ENCODE data around the gene KIF21A.
"Not testable (repeated sequence)": the region's sequence is repeated elsewhere in the genome, so short reads cannot be mapped to it uniquely, and the experiment has no call there.

The KIF21A gene

GRCh38 chr12:39329018-39329417, 113.9 kb downstream of the KIF21A start:
- Histone ChIP-seq H3K27ac (ENCODE audit: low read depth, low read length) (no peak overlapping the region), H3K4me1 (ENCODE audit: control insufficient read depth in 1 of 2, insufficient read depth in 2 of 2, low read length in 2 of 2) (no peaks in the 10 kb centered on the region), H3K4me3 (ENCODE audit: low read depth in 1 of 2, low read length in 2 of 2) (no peak overlapping the region), H3K36me3 (ENCODE audit: control insufficient read depth in 1 of 2, insufficient read depth in 2 of 2, low read length in 2 of 2) (peaks cover 10 to 17% of the 10 kb centered on the region in 2 donors), H3K27me3 (ENCODE audit: control insufficient read depth in 1 of 2, insufficient read depth in 2 of 2, low read length in 2 of 2) (no peaks in the 10 kb centered on the region), H3K9ac (ENCODE audit: low read depth in 1 of 2, low read length in 2 of 2) (no peak overlapping the region), H3K9me3 (ENCODE audit: control insufficient read depth in 1 of 2, low read length in 2 of 2) (no peaks in the 10 kb centered on the region)

- peaks cover 8 to 16% of the 10 kb centered on the region in 2 donors for H3K36me3 ChIP-seq (ENCODE audit: control insufficient read depth in 1 of 2, insufficient read depth in 2 of 2, low read length in 2 of 2)
- H3K4me1 ChIP-seq (ENCODE audit: control insufficient read depth in 1 of 2, insufficient read depth in 2 of 2, low read length in 2 of 2) = no peaks in the 10 kb centered on the region
- H3K9ac ChIP-seq (ENCODE audit: low read depth in 1 of 2, low read length in 2 of 2) = no peak overlapping the region
- H3K27me3 ChIP-seq (ENCODE audit: control insufficient read depth in 1 of 2, insufficient read depth in 2 of 2, low read length in 2 of 2) = no peaks in the 10 kb centered on the region
- no peaks in the 10 kb centered on the region for H3K9me3 ChIP-seq (ENCODE audit: control insufficient read depth in 1 of 2, low read length in 2 of 2)
- H3K4me3 ChIP-seq (ENCODE audit: low read depth in 1 of 2, low read length in 2 of 2) = no peak overlapping the region
- no peak overlapping the region for H3K27ac ChIP-seq (ENCODE audit: low read depth, low read length)
Observed at GRCh38 chr12:39327965-39328364, 115.0 kb downstream of the KIF21A start.

GRCh38 chr12:39327510-39327909, 115.4 kb downstream of the KIF21A start:
- Histone ChIP-seq H3K9ac (ENCODE audit: low read depth in 1 of 2, low read length in 2 of 2) (no peak overlapping the region), H3K4me1 (ENCODE audit: control insufficient read depth in 1 of 2, insufficient read depth in 2 of 2, low read length in 2 of 2) (no peaks in the 10 kb centered on the region), H3K9me3 (ENCODE audit: control insufficient read depth in 1 of 2, low read length in 2 of 2) (no peaks in the 10 kb centered on the region), H3K4me3 (ENCODE audit: low read depth in 1 of 2, low read length in 2 of 2) (no peak overlapping the region), H3K27me3 (ENCODE audit: control insufficient read depth in 1 of 2, insufficient read depth in 2 of 2, low read length in 2 of 2) (no peaks in the 10 kb centered on the region), H3K36me3 (ENCODE audit: control insufficient read depth in 1 of 2, insufficient read depth in 2 of 2, low read length in 2 of 2) (peaks cover 5 to 11% of the 10 kb centered on the region in 2 donors), H3K27ac (ENCODE audit: low read depth, low read length) (no peak overlapping the region)

- Histone ChIP-seq H3K4me3 (ENCODE audit: low read depth in 1 of 2, low read length in 2 of 2) (no peak overlapping the region), H3K9me3 (ENCODE audit: control insufficient read depth in 1 of 2, low read length in 2 of 2) (no peaks in the 10 kb centered on the region), H3K4me1 (ENCODE audit: control insufficient read depth in 1 of 2, insufficient read depth in 2 of 2, low read length in 2 of 2) (no peaks in the 10 kb centered on the region), H3K27ac (ENCODE audit: low read depth, low read length) (no peak overlapping the region), H3K27me3 (ENCODE audit: control insufficient read depth in 1 of 2, insufficient read depth in 2 of 2, low read length in 2 of 2) (no peaks in the 10 kb centered on the region), H3K9ac (ENCODE audit: low read depth in 1 of 2, low read length in 2 of 2) (no peak overlapping the region), H3K36me3 (ENCODE audit: control insufficient read depth in 1 of 2, insufficient read depth in 2 of 2, low read length in 2 of 2) (no peaks in the 10 kb centered on the region)
Observed at GRCh38 chr12:39319180-39319579, 123.7 kb downstream of the KIF21A start.

GRCh38 chr12:39314547-39314946, 128.4 kb downstream of the KIF21A start:
- Histone ChIP-seq H3K27me3 (ENCODE audit: control insufficient read depth in 1 of 2, insufficient read depth in 2 of 2, low read length in 2 of 2) (no peaks in the 10 kb centered on the region), H3K36me3 (ENCODE audit: control insufficient read depth in 1 of 2, insufficient read depth in 2 of 2, low read length in 2 of 2) (peaks cover 0 to 3% of the 10 kb centered on the region in 2 donors), H3K27ac (ENCODE audit: low read depth, low read length) (no peak overlapping the region), H3K4me1 (ENCODE audit: control insufficient read depth in 1 of 2, insufficient read depth in 2 of 2, low read length in 2 of 2) (no peaks in the 10 kb centered on the region), H3K9ac (ENCODE audit: low read depth in 1 of 2, low read length in 2 of 2) (no peak overlapping the region), H3K4me3 (ENCODE audit: low read depth in 1 of 2, low read length in 2 of 2) (no peak overlapping the region), H3K9me3 (ENCODE audit: control insufficient read depth in 1 of 2, low read length in 2 of 2) (no peaks in the 10 kb centered on the region)

GRCh38 chr12:39309516-39309915, 133.4 kb downstream of the KIF21A start:
- H3K4me1 ChIP-seq (ENCODE audit: control insufficient read depth in 1 of 2, insufficient read depth in 2 of 2, low read length in 2 of 2) = no peaks in the 10 kb centered on the region
- H3K27me3 ChIP-seq (ENCODE audit: control insufficient read depth in 1 of 2, insufficient read depth in 2 of 2, low read length in 2 of 2) = no peaks in the 10 kb centered on the region
- H3K9ac ChIP-seq (ENCODE audit: low read depth in 1 of 2, low read length in 2 of 2) = no peak overlapping the region
- no peaks in the 10 kb centered on the region for H3K9me3 ChIP-seq (ENCODE audit: control insufficient read depth in 1 of 2, low read length in 2 of 2)
- H3K4me3 ChIP-seq (ENCODE audit: low read depth in 1 of 2, low read length in 2 of 2) = no peak overlapping the region
- H3K36me3 ChIP-seq (ENCODE audit: control insufficient read depth in 1 of 2, insufficient read depth in 2 of 2, low read length in 2 of 2) = peaks cover 0 to 6% of the 10 kb centered on the region in 2 donors
- no peak overlapping the region for H3K27ac ChIP-seq (ENCODE audit: low read depth, low read length)

GRCh38 chr12:39301422-39301821, 141.5 kb downstream of the KIF21A start:
- Histone ChIP-seq H3K4me3 (ENCODE audit: low read depth in 1 of 2, low read length in 2 of 2) (no peak overlapping the region), H3K27me3 (ENCODE audit: control insufficient read depth in 1 of 2, insufficient read depth in 2 of 2, low read length in 2 of 2) (no peaks in the 10 kb centered on the region), H3K4me1 (ENCODE audit: control insufficient read depth in 1 of 2, insufficient read depth in 2 of 2, low read length in 2 of 2) (no peaks in the 10 kb centered on the region), H3K27ac (ENCODE audit: low read depth, low read length) (no peak overlapping the region), H3K9me3 (ENCODE audit: control insufficient read depth in 1 of 2, low read length in 2 of 2) (no peaks in the 10 kb centered on the region), H3K9ac (ENCODE audit: low read depth in 1 of 2, low read length in 2 of 2) (no peak overlapping the region), H3K36me3 (ENCODE audit: control insufficient read depth in 1 of 2, insufficient read depth in 2 of 2, low read length in 2 of 2) (peaks cover 3% of the 10 kb centered on the region in 2 donors)

GRCh38 chr12:39300799-39301198, 142.1 kb downstream of the KIF21A start:
- Histone ChIP-seq H3K4me1 (ENCODE audit: control insufficient read depth in 1 of 2, insufficient read depth in 2 of 2, low read length in 2 of 2) (no peaks in the 10 kb centered on the region), H3K9me3 (ENCODE audit: control insufficient read depth in 1 of 2, low read length in 2 of 2) (no peaks in the 10 kb centered on the region), H3K27ac (ENCODE audit: low read depth, low read length) (no peak overlapping the region), H3K4me3 (ENCODE audit: low read depth in 1 of 2, low read length in 2 of 2) (no peak overlapping the region), H3K36me3 (ENCODE audit: control insufficient read depth in 1 of 2, insufficient read depth in 2 of 2, low read length in 2 of 2) (peaks cover 3% of the 10 kb centered on the region in 2 donors), H3K9ac (ENCODE audit: low read depth in 1 of 2, low read length in 2 of 2) (no peak overlapping the region), H3K27me3 (ENCODE audit: control insufficient read depth in 1 of 2, insufficient read depth in 2 of 2, low read length in 2 of 2) (no peaks in the 10 kb centered on the region)

- H3K4me3 ChIP-seq (ENCODE audit: low read depth in 1 of 2, low read length in 2 of 2) = no peak overlapping the region
- H3K9me3 ChIP-seq (ENCODE audit: control insufficient read depth in 1 of 2, low read length in 2 of 2) = no peaks in the 10 kb centered on the region
- H3K27me3 ChIP-seq (ENCODE audit: control insufficient read depth in 1 of 2, insufficient read depth in 2 of 2, low read length in 2 of 2) = no peaks in the 10 kb centered on the region
- H3K9ac ChIP-seq (ENCODE audit: low read depth in 1 of 2, low read length in 2 of 2) = no peak overlapping the region
- H3K36me3 ChIP-seq (ENCODE audit: control insufficient read depth in 1 of 2, insufficient read depth in 2 of 2, low read length in 2 of 2) = peaks cover 0 to 2% of the 10 kb centered on the region in 2 donors
- H3K27ac ChIP-seq (ENCODE audit: low read depth, low read length) = no peak overlapping the region
- H3K4me1 ChIP-seq (ENCODE audit: control insufficient read depth in 1 of 2, insufficient read depth in 2 of 2, low read length in 2 of 2) = no peaks in the 10 kb centered on the region
Observed at GRCh38 chr12:39297891-39298290, 145.0 kb downstream of the KIF21A start.

GRCh38 chr12:39296496-39296895, 146.4 kb downstream of the KIF21A start:
- H3K4me1 ChIP-seq (ENCODE audit: control insufficient read depth in 1 of 2, insufficient read depth in 2 of 2, low read length in 2 of 2) = no peaks in the 10 kb centered on the region
- H3K36me3 ChIP-seq (ENCODE audit: control insufficient read depth in 1 of 2, insufficient read depth in 2 of 2, low read length in 2 of 2) = no peaks in the 10 kb centered on the region
- no peaks in the 10 kb centered on the region for H3K9me3 ChIP-seq (ENCODE audit: control insufficient read depth in 1 of 2, low read length in 2 of 2)
- H3K9ac ChIP-seq (ENCODE audit: low read depth in 1 of 2, low read length in 2 of 2) = no peak overlapping the region
- no peaks in the 10 kb centered on the region for H3K27me3 ChIP-seq (ENCODE audit: control insufficient read depth in 1 of 2, insufficient read depth in 2 of 2, low read length in 2 of 2)
- no peak overlapping the region for H3K4me3 ChIP-seq (ENCODE audit: low read depth in 1 of 2, low read length in 2 of 2)
- H3K27ac ChIP-seq (ENCODE audit: low read depth, low read length) = no peak overlapping the region

- not testable (repeated sequence) for H3K9ac ChIP-seq (ENCODE audit: low read depth in 1 of 2, low read length in 2 of 2); H3K27ac ChIP-seq (ENCODE audit: low read depth, low read length); H3K4me3 ChIP-seq (ENCODE audit: low read depth in 1 of 2, low read length in 2 of 2); H3K9me3 ChIP-seq (ENCODE audit: control insufficient read depth in 1 of 2, low read length in 2 of 2); H3K36me3 ChIP-seq (ENCODE audit: control insufficient read depth in 1 of 2, insufficient read depth in 2 of 2, low read length in 2 of 2); H3K4me1 ChIP-seq (ENCODE audit: control insufficient read depth in 1 of 2, insufficient read depth in 2 of 2, low read length in 2 of 2); H3K27me3 ChIP-seq (ENCODE audit: control insufficient read depth in 1 of 2, insufficient read depth in 2 of 2, low read length in 2 of 2)
Observed at GRCh38 chr12:39295593-39295992, 147.3 kb downstream of the KIF21A start.
